Measurements from ENCODE around the gene SLC9A3.
"Not testable (repeated sequence)": the region's sequence is repeated elsewhere in the genome, so short reads cannot be mapped to it uniquely, and the experiment has no call there.

The SLC9A3 gene

DNA sequence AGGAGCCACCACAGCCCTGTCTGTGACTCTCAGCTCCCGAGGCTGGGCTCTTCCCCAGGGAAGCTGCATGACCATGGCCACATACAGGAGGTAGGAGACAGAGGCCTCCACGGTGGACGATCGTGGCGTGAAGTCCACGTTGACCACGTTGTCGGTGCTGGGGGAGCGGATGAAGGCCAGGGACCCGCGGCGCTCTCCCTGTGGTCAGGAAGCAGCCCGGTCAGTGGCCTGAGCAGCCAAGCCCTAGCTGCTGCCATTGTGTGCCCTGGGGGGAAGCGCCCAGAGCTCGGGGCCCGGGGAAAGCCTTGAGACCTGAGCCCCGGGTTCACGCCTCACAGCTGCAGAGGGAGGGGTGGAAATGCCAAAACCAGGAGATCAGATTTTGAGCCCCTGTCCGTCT lies 47.0 kb downstream of the SLC9A3 start:
- ChIA-PET POLR2A (no interaction called here), CTCF (interaction anchor here (1.2 to 2.4 kb wide), 2 partner anchors 31 to 160 kb away, joined by 3 to 7 read pairs; no protein-coding TSS in a partner anchor)
- TF ChIP-seq, protein P1, sequence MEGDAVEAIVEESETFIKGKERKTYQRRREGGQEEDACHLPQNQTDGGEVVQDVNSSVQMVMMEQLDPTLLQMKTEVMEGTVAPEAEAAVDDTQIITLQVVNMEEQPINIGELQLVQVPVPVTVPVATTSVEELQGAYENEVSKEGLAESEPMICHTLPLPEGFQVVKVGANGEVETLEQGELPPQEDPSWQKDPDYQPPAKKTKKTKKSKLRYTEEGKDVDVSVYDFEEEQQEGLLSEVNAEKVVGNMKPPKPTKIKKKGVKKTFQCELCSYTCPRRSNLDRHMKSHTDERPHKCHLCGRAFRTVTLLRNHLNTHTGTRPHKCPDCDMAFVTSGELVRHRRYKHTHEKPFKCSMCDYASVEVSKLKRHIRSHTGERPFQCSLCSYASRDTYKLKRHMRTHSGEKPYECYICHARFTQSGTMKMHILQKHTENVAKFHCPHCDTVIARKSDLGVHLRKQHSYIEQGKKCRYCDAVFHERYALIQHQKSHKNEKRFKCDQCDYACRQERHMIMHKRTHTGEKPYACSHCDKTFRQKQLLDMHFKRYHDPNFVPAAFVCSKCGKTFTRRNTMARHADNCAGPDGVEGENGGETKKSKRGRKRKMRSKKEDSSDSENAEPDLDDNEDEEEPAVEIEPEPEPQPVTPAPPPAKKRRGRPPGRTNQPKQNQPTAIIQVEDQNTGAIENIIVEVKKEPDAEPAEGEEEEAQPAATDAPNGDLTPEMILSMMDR (IDR thresholded peaks at IDR 0.05; ENCODE audit: control extremely low read depth, extremely low read depth, low read depth, missing control alignments) = no peak
- no peak for DNase-seq (ENCODE audit: extremely low spot score)

DNA sequence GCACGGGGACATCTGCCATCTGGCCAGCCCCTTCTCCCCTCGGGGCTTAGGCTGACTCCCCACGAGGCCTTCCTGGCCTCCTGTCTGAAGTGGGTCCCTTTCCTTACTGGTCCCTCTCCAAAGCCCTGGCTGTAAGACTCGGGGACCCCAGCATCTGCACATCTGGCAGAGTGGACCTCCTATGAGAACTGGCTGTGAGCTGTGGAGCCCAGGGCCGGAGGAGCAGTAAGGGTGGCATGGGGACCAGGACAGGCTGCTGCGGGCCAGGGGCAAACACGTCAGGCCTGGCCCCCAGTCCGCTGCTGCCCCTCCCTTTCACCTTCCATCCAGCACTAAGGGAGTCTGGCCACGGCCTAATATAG lies 47.5 kb downstream of the SLC9A3 start:
- DNase-seq (ENCODE audit: extremely low spot score) = no peak
- CTCF ChIA-PET = interaction anchor here (2.4 kb wide), 1 partner anchor 30 kb away, joined by 7 read pairs; no protein-coding TSS in a partner anchor
- TF ChIP-seq, protein P1 (IDR thresholded peaks at IDR 0.05; ENCODE audit: control extremely low read depth, extremely low read depth, low read depth, missing control alignments) = no peak
- POLR2A ChIA-PET = interaction anchor here (0.6 kb wide), 1 partner anchor 74 kb away, joined by 3 read pairs; no protein-coding TSS in a partner anchor

DNA sequence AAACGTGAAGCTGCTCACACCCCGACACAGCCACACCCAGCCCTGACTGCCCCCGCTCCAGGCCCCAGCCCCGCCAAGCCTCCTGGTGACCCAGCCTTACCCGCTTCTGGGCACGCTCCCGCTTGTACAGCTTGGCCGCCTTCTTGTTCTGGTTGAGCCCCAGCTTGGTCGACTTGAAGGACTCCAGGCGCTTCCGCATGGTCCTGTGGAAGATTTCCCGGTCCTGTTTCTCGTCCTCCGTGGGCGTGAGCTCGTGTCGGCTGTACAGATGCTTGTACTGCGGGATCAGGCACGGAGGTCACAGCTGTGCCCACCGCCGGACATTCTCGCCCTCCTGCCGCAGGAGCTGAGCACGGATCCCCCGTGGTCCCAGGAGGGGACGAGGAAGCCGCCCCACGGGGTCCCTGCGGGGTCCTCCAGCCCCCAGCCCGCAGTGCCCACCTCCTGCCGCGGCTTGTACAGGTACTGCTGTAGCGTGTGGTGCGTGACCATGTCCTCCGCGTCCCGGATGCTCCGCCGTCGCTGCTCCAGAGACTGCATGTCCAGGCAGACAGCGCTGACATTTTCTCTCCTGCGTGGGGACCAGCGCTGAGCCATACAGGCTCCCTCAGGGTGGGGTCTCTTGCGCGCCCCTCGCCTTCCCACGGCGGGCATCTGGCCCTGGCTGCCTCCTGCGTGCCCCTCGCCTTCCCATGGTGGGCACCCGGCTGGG lies 48.0 kb downstream of the SLC9A3 start:
- POLR2A ChIA-PET = interaction anchor here (0.6 kb wide), 1 partner anchor 73 kb away, joined by 3 read pairs; no protein-coding TSS in a partner anchor
- no peak for DNase-seq (ENCODE audit: extremely low spot score)
- TF ChIP-seq, protein P1 (IDR thresholded peaks at IDR 0.05; ENCODE audit: control extremely low read depth, extremely low read depth, low read depth, missing control alignments) = no peak
- CTCF ChIA-PET = interaction anchor here (1.0 to 2.4 kb wide), 2 partner anchors 30 to 159 kb away, joined by 4 to 7 read pairs; no protein-coding TSS in a partner anchor

DNA sequence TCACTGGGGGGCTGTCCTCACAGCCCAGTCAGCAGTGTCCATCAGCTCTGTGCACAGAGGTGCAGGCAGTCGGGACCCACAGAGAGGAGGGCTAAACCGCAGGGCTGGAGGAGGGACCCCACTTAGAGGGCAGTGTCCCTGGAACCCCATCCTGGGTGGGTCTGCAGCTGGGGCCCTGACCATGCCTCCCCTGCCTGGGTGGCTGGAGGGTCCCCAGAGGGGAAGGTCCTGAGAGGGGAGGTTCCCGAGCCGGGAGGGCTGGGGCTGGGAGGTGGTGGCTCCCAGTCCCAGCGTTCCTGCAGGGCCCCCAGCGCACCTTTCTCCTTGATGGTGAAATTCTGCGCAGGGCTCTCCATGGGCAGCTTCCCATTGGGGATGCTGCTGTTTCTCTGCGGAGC lies 48.5 kb downstream of the SLC9A3 start:
- ChIA-PET POLR2A (no interaction called here), CTCF (interaction anchor here (1.0 to 2.4 kb wide), 2 partner anchors 29 to 158 kb away, joined by 4 to 7 read pairs; no protein-coding TSS in a partner anchor)
- no peak for DNase-seq (ENCODE audit: extremely low spot score)
- TF ChIP-seq, protein P1 (IDR thresholded peaks at IDR 0.05; ENCODE audit: control extremely low read depth, extremely low read depth, low read depth, missing control alignments) = no peak

DNA sequence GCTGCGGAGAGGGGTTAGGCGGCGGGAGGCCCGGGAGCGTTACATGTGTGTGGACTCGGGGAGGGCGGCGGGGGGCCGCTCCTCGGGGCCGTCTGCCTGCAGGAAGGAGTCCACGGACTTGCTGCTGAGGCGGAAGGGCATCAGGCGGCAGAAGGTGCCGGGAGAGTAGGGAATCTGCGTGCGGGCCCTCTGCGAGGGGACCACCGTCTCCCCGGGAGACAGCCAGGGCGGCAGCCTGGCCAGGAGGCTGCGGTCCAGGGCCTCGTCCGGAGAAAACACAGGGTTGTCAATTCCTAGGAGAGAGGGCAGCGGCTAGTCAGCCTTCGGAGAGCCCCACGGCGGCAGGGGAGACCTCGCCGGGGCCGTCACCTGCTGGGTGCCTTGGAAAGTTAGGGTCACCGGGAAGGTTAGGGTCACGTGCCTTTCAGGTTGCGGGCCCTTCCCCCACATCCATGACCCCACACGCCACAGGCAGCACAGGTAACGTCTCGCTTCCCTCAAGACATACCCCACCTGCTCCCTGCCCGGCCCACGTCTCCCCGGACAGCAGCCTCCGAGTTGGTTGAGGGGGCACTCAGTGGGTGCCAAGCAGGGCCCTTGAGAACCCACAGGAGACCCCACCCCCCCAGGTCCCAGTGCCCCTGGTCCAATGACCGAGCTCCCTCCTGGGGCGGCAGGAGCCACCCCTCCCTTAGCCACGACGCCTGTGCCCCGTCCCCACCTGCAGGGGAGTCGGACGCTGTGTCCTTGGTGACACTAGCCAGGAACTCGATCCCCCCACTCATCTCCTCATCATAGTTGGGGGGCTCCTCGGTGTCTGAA lies 49.2 kb downstream of the SLC9A3 start:
- no peak for DNase-seq (ENCODE audit: extremely low spot score)
- ChIA-PET CTCF (interaction anchor here (1.0 kb wide), 2 partner anchors 9 to 158 kb away, joined by 3 to 4 read pairs; no protein-coding TSS in a partner anchor), POLR2A (no interaction called here)
- TF ChIP-seq, protein P1 (IDR thresholded peaks at IDR 0.05; ENCODE audit: control extremely low read depth, extremely low read depth, low read depth, missing control alignments) = no peak

DNA sequence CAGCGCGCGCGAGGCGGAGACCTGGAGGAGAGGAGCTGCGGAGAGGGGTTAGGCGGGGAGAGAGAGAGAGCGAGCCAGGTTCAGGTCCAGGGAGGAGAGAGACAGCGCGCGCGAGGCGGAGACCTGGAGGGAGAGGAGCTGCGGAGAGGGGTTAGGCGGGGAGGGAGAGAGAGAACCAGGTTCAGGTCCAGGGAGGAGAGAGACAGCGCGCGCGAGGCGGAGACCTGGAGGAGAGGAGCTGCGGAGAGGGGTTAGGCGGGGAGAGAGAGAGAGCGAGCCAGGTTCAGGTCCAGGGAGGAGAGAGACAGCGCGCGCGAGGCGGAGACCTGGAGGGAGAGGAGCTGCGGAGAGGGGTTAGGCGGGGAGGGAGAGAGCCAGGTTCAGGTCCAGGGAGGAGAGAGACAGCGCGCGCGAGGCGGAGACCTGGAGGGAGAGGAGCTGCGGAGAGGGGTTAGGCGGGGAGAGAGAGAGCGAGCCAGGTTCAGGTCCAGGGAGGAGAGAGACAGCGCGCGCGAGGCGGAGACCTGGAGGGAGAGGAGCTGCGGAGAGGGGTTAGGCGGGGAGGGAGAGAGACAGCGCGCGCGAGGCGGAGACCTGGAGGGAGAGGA lies 49.9 kb downstream of the SLC9A3 start:
- CTCF ChIA-PET = interaction anchor here (1.0 to 3.0 kb wide), 3 partner anchors 10 to 157 kb away, joined by 3 to 22 read pairs (median 4); no protein-coding TSS in a partner anchor
- POLR2A ChIA-PET = interaction anchor here (0.6 to 1.4 kb wide), 2 partner anchors 28 to 69 kb away, joined by 4 read pairs; no protein-coding TSS in a partner anchor
- DNase-seq (ENCODE audit: extremely low spot score) = not testable (repeated sequence)
